K562 (cell line): ENCODE data around the gene PCDH9. TPM values are rescaled to one million over a fixed set of nuclear protein-coding genes. Genes with fewer than 3 reads are reported as not detected.

ENCODE experiments used
- C11orf30 ChIP-seq: fragments of 450-650 bp; IDR thresholded peaks from 2 replicates; pipeline ENCODE4 v1.6.1; 2016; ENCODE audit warnings: low read depth, mild to moderate bottlenecking
- FOXK2 ChIP-seq, 2 experiments: fragments of 450-650 bp; IDR thresholded peaks in 1 of 2; conservative IDR thresholded peaks in 1 of 2; 2 replicates each; pipeline ENCODE4 v1.6.1; 2016; ENCODE audit warnings: low read depth in 2 of 2, mild to moderate bottlenecking in 1 of 2
- HCFC1 ChIP-seq: IDR thresholded peaks from 2 replicates; pipeline ENCODE4 v1.6.1; 2012; ENCODE audit warnings: low read depth, low read length, improper control_type of control experiment
- MAFG ChIP-seq: fragments of 450-650 bp; conservative IDR thresholded peaks from 2 replicates; pipeline ENCODE4 v1.6.1; 2016; ENCODE audit warnings: missing genetic modification characterization, missing compliant biosample characterization
- MAFK ChIP-seq: IDR thresholded peaks from 2 replicates; pipeline ENCODE4 v1.6.1; 2011; ENCODE audit warnings: low read length, improper control_type of control experiment
- NFE2L1 ChIP-seq: fragments of 450-650 bp; IDR thresholded peaks from 2 replicates; pipeline ENCODE4 v1.6.1; 2016; ENCODE audit warnings: missing genetic modification characterization, low read depth, mild to moderate bottlenecking, missing compliant biosample characterization, moderate library complexity, borderline replicate concordance
- PTRF ChIP-seq: fragments of 450-650 bp; IDR thresholded peaks from 2 replicates; pipeline ENCODE4 v1.6.1; 2016; ENCODE audit warnings: mild to moderate bottlenecking, missing genetic modification characterization, missing compliant biosample characterization
- SMARCE1 ChIP-seq: fragments of 450-650 bp; IDR thresholded peaks from 2 replicates; pipeline ENCODE4 v1.7.1; 2016; ENCODE audit warnings: mild to moderate bottlenecking
- ZKSCAN8 ChIP-seq: fragments of 200-800 bp; sonication (Bioruptor generic); IDR thresholded peaks from 2 replicates; pipeline ENCODE4 v1.6.1; 2016; ENCODE audit warnings: missing genetic modification characterization, missing compliant biosample characterization
- ZNF217 ChIP-seq: sonication (generic); formaldehyde crosslinking; IDR thresholded peaks from 2 replicates; pipeline ENCODE4 v1.8.0; 2022; ENCODE audit warnings: mild to moderate bottlenecking, missing genetic modification reagents
- ZNF3 ChIP-seq: fragments of 250-450 bp; sonication (Bioruptor Pico); IDR thresholded peaks from 2 replicates; pipeline ENCODE4 v1.5.0; 2021; ENCODE audit warnings: mild to moderate bottlenecking, moderate library complexity
- ZNF316 ChIP-seq: fragments of 450-650 bp; IDR thresholded peaks from 2 replicates; pipeline ENCODE4 v1.6.1; 2016
- polyA plus RNA-seq, 8 experiments: library from polyadenylated mRNA; depleted of rRNA in 4 of 8; stranded (reverse) in 5 of 8; unstranded in 3 of 8; fragments of >200 nt; fragmentation: Nextera tagmentation in 2 of 8; fragmentation: Illumina TruSeq in 1 of 8; extraction: Ambion mirVana in 2 of 8; extraction: Trizol in 1 of 8; gene quantifications; 2 replicates each; pipeline versions ENCODE4 v1.2.1 to v1.2.3, GENCODE V29; 2011 to 2014; ENCODE audit warnings: inconsistent platforms in 1 of 8, missing spikeins in 1 of 8
- total RNA-seq, 7 experiments: library from RNA; depleted of rRNA in 6 of 7; stranded (reverse); fragments of >200 nt in 6 of 7; fragmentation: Illumina TruSeq in 2 of 7; extraction: Trizol in 2 of 7; gene quantifications; 2 replicates each; pipeline versions ENCODE4 v1.2.1 to v1.2.3, GENCODE V29; 2011 to 2021; ENCODE audit warnings: low replicate concordance in 1 of 7
- TF ChIP-seq, protein P1 (sequence below): fragments of 250-450 bp; sonication (Bioruptor Pico); IDR thresholded peaks from 2 replicates; pipeline ENCODE4 v1.8.0; 2022; ENCODE audit warnings: moderate library complexity, mild to moderate bottlenecking, inconsistent platforms

The PCDH9 gene
- total and polyA plus RNA-seq, 9 of the 15 experiments (the other 6 are each of a cell fraction or from before 2014, with no cell fraction given), result 1.1 to 6.7 (median 4.9) TPM

DNA sequence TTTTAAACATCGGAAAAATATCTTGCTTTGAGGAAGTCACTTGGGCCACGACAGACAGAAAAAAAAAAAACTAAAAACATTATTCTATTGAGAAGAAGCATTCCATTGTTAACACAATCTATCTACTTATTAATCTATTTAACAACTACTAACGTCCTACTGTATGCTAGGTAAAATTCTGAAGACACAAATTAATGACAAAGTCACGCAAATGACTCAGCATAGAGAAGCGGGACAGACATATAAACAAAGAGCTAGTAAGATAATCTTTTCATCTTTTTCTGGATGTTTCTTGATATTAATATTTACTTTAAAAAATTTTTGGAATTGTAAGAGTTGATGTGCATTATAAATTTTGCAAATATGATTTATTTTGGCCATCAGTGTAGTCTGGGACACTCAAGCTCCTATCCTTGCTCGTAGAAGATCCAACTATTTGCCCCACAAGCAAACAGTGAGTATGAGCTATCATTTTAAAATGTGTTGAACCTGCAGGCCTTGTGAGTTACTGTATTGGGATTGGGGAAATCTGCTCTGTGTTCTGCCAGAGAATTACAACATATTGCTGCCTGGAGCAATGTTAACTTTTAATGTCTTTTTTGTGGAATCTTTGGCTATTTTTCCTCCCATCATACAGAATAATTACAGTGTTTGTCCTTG is 109.1 kb downstream of the PCDH9 start (continued):
- TF ChIP-seq ZNF316 (peak; percentile 90), ZNF3 (no peak), NFE2L1 (peak; percentile 25; the same call in 1 of the 2 replicates), C11orf30 (peak; percentile 76), HCFC1 (no peak), PTRF (tag) (no peak), ZKSCAN8 (CRISPR knock-in tag) (peak; percentile 77; the same call in 1 of the 2 replicates), SMARCE1 (peak; percentile 43; the same call in 1 of the 2 replicates), MAFG (tag) (peak; percentile 76), ZNF217 (CRISPR knock-in tag) (no peak), FOXK2 (conservative IDR thresholded peaks at IDR 0.05 in 1 of 2, IDR thresholded peaks at IDR 0.05 in 1 of 2; ENCODE audit: low read depth in 2 of 2) (peak in 1 of 2 experiments; percentile 59; a peak in 2 of 4 replicates), MAFK (peak; percentile 47; the same call in 1 of the 2 replicates)
- TF ChIP-seq, protein P1, sequence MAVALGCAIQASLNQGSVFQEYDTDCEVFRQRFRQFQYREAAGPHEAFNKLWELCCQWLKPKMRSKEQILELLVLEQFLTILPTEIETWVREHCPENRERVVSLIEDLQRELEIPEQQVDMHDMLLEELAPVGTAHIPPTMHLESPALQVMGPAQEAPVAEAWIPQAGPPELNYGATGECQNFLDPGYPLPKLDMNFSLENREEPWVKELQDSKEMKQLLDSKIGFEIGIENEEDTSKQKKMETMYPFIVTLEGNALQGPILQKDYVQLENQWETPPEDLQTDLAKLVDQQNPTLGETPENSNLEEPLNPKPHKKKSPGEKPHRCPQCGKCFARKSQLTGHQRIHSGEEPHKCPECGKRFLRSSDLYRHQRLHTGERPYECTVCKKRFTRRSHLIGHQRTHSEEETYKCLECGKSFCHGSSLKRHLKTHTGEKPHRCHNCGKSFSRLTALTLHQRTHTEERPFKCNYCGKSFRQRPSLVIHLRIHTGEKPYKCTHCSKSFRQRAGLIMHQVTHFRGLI (CRISPR knock-in tag), result no peak
